EL (cell line): ENCODE data around the gene IGSF11.
"Not testable (repeated sequence)": the region's sequence is repeated elsewhere in the genome, so short reads cannot be mapped to it uniquely, and the experiment has no call there.

Experiments used
- DNase-seq: peaks from one replicate; pipeline ENCODE4 v3.0.0-alpha.2; 2016

IGSF11 gene

GRCh38 chr3:118988198-118989130, 46.2 kb downstream of the IGSF11 start:
- no peak for DNase-seq

- DNase-seq, result peak; percentile 2
Observed at GRCh38 chr3:118987477-118987876, 47.2 kb downstream of the IGSF11 start.

GRCh38 chr3:118986734-118987133, 47.9 kb downstream of the IGSF11 start:
- no peak for DNase-seq

GRCh38 chr3:118984699-118985098, 49.9 kb downstream of the IGSF11 start:
- no peak for DNase-seq

- DNase-seq, result no peak
Observed at GRCh38 chr3:118981494-118982134, 53.0 kb downstream of the IGSF11 start.

- DNase-seq, result no peak
Observed at GRCh38 chr3:118980832-118981231, 53.8 kb downstream of the IGSF11 start.

- DNase-seq, result no peak
Observed at GRCh38 chr3:118978393-118978758, 56.3 kb downstream of the IGSF11 start.

GRCh38 chr3:118977671-118978392, 56.8 kb downstream of the IGSF11 start:
- DNase-seq, result no peak

GRCh38 chr3:118977118-118977517, 57.5 kb downstream of the IGSF11 start:
- no peak for DNase-seq

GRCh38 chr3:118975476-118975875, 59.2 kb downstream of the IGSF11 start:
- not testable (repeated sequence) for DNase-seq

GRCh38 chr3:118974356-118975097, 60.1 kb downstream of the IGSF11 start:
- no peak for DNase-seq

GRCh38 chr3:118973050-118973449, 61.6 kb downstream of the IGSF11 start:
- DNase-seq, result no peak

- DNase-seq, result no peak
Observed at GRCh38 chr3:118970819-118971218, 63.8 kb downstream of the IGSF11 start.

- no peak for DNase-seq
Observed at GRCh38 chr3:118968640-118969039, 66.0 kb downstream of the IGSF11 start.

GRCh38 chr3:118968111-118968510, 66.5 kb downstream of the IGSF11 start:
- DNase-seq, result no peak

GRCh38 chr3:118966700-118967099, 67.9 kb downstream of the IGSF11 start:
- DNase-seq, result no peak

GRCh38 chr3:118963711-118964110, 70.9 kb downstream of the IGSF11 start:
- DNase-seq, result no peak

- DNase-seq, result no peak
Observed at GRCh38 chr3:118960876-118961450, 73.7 kb downstream of the IGSF11 start.

- DNase-seq, result no peak
Observed at GRCh38 chr3:118955914-118956556, 78.6 kb downstream of the IGSF11 start.

GRCh38 chr3:118951089-118951488, 83.6 kb downstream of the IGSF11 start:
- no peak for DNase-seq

- no peak for DNase-seq
Observed at GRCh38 chr3:118949113-118949760, 85.4 kb downstream of the IGSF11 start.
